Stimulated activated CD4-positive, alpha-beta T cell treated with anti-CD3 and anti-CD28 coated beads, TNF-alpha, amount 100 ng/mL, for 4 hours (primary cell): ENCODE measurements around the gene PPM1D.
"Not testable (repeated sequence)": the region's sequence is repeated elsewhere in the genome, so short reads cannot be mapped to it uniquely, and the experiment has no call there.

Source experiments
- DNase-seq, 3 experiments: peaks; one replicate each; pipeline ENCODE4 v3.0.0-alpha.2; 2020; ENCODE audit warnings: low read depth in 3 of 3

PPM1D gene

GRCh38 chr17:60593441-60594036 is 6.5 kb upstream of the PPM1D start:
- not testable (repeated sequence) for DNase-seq

GRCh38 chr17:60594170-60594569 is 5.8 kb upstream of the PPM1D start:
- not testable (repeated sequence) for DNase-seq

GRCh38 chr17:60594734-60595133 is 5.3 kb upstream of the PPM1D start:
- no peak for DNase-seq

GRCh38 chr17:60597297-60597696 is 2.7 kb upstream of the PPM1D start:
- no peak for DNase-seq

- DNase-seq, result no peak
These were observed 1.8 kb upstream of the PPM1D start for GRCh38 chr17:60598001-60598736.

- no peak for DNase-seq
These were observed 773 bp upstream of the PPM1D start for GRCh38 chr17:60599220-60599619.

- peak; percentile 24 to 31 (median 28) for DNase-seq
These were observed 775 bp downstream of the PPM1D start for GRCh38 chr17:60600490-60601446.

GRCh38 chr17:60601447-60602384 is 1.7 kb downstream of the PPM1D start:
- DNase-seq, result no peak

GRCh38 chr17:60602385-60602742 is 2.4 kb downstream of the PPM1D start:
- no peak for DNase-seq

GRCh38 chr17:60602871-60603270 is 2.9 kb downstream of the PPM1D start:
- DNase-seq, result no peak

GRCh38 chr17:60603477-60603876 is 3.5 kb downstream of the PPM1D start:
- not testable (repeated sequence) for DNase-seq

- no peak for DNase-seq
These were observed 4.8 kb downstream of the PPM1D start for GRCh38 chr17:60604686-60605334.

GRCh38 chr17:60606036-60606435 is 6.0 kb downstream of the PPM1D start:
- DNase-seq, result no peak

- no peak for DNase-seq
These were observed 10.5 kb downstream of the PPM1D start for GRCh38 chr17:60610473-60610872.

- DNase-seq, result not testable (repeated sequence)
These were observed 11.3 kb downstream of the PPM1D start for GRCh38 chr17:60611321-60611720.

- no peak for DNase-seq
These were observed 13.3 kb downstream of the PPM1D start for GRCh38 chr17:60613325-60613724.

GRCh38 chr17:60613796-60614195 is 13.8 kb downstream of the PPM1D start:
- DNase-seq, result not testable (repeated sequence)

- not testable (repeated sequence) for DNase-seq
These were observed 14.3 kb downstream of the PPM1D start for GRCh38 chr17:60614247-60614646.

- DNase-seq, result no peak
These were observed 15.1 kb downstream of the PPM1D start for GRCh38 chr17:60615108-60615507.

GRCh38 chr17:60615840-60616239 is 15.8 kb downstream of the PPM1D start:
- DNase-seq, result no peak

- DNase-seq, result no peak
These were observed 18.1 kb downstream of the PPM1D start for GRCh38 chr17:60618080-60618479.
